ENCODE measurements around the gene WDR37.

DNA sequence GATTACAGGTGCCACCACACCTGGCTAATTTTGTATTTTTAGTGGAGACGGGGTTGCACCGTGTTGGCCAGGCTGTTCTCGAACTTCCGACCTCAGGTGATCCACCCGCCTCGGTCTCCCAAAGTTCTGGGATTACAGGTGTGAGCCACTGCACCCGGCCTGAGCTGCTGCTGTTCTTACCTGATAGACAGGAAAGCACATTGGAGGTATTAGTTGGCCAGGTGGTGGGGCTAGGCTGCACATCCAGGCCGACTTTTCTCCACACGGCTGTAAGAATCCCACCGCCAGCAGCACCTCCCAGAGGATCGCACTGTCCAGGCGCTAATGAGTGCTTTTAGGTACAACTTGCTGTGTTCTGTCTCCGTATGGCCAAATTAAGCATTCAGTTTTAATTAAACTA lies 112.6 kb downstream of the WDR37 start:
- TF ChIP-seq ZNF274 (IDR thresholded peaks at IDR 0.05; ENCODE audit: low read depth, low read length): no peak
- TF ChIP-seq YY1 (IDR thresholded peaks at IDR 0.05; ENCODE audit: insufficient read depth, insufficient read length): no peak
- no peak for TF ChIP-seq SUZ12 (IDR thresholded peaks at IDR 0.05; ENCODE audit: extremely low read depth, insufficient read depth, insufficient read length)

All from NT2/D1 (cell line).